ENCODE measurements around the gene FIBP.

Gene FIBP

GRCh38 chr11:65915821-65916251, 27.6 kb upstream of the FIBP start:
- TF ChIP-seq CTCF (IDR thresholded peaks at IDR 0.05; ENCODE audit: low read depth, low read length, missing control alignments) = no peak
- in situ Hi-C loops (cut with HindIII; ENCODE audit: low sequenced_read_pairs) = no loop called here
- peak; percentile 84 for DNase-seq (ENCODE audit: low read depth)
- peak overlapping the region; percentile 13 for H3K4me3 ChIP-seq (ENCODE audit: low read depth, low read length)

- no peak for TF ChIP-seq CTCF (IDR thresholded peaks at IDR 0.05; ENCODE audit: low read depth, low read length, missing control alignments)
- no peak overlapping the region for H3K4me3 ChIP-seq (ENCODE audit: low read depth, low read length)
- DNase-seq (ENCODE audit: low read depth) = no peak
- in situ Hi-C loops (cut with HindIII; ENCODE audit: low sequenced_read_pairs) = no loop called here
Observed at GRCh38 chr11:65915101-65915820, 27.0 kb upstream of the FIBP start.

GRCh38 chr11:65912845-65913244, 24.6 kb upstream of the FIBP start:
- H3K4me3 ChIP-seq (ENCODE audit: low read depth, low read length) = no peak overlapping the region
- no peak for TF ChIP-seq CTCF (IDR thresholded peaks at IDR 0.05; ENCODE audit: low read depth, low read length, missing control alignments)
- in situ Hi-C loops (cut with HindIII; ENCODE audit: low sequenced_read_pairs) = no loop called here
- no peak for DNase-seq (ENCODE audit: low read depth)

- H3K4me3 ChIP-seq (ENCODE audit: low read depth, low read length) = no peak overlapping the region
- in situ Hi-C loops (cut with HindIII; ENCODE audit: low sequenced_read_pairs) = no loop called here
Observed at GRCh38 chr11:65911682-65912568, 23.7 kb upstream of the FIBP start.

GRCh38 chr11:65907878-65908277, 19.6 kb upstream of the FIBP start:
- in situ Hi-C loops (cut with HindIII; ENCODE audit: low sequenced_read_pairs) = no loop called here
- H3K4me3 ChIP-seq (ENCODE audit: low read depth, low read length) = no peak overlapping the region
- no peak for TF ChIP-seq CTCF (IDR thresholded peaks at IDR 0.05; ENCODE audit: low read depth, low read length, missing control alignments)
- DNase-seq (ENCODE audit: low read depth) = no peak

More at GRCh38 chr11:65911682-65912568, 23.7 kb upstream of the FIBP start:
- no peak for DNase-seq (ENCODE audit: low read depth)
- TF ChIP-seq CTCF (IDR thresholded peaks at IDR 0.05; ENCODE audit: low read depth, low read length, missing control alignments) = peak; percentile 23

- no peak overlapping the region for H3K4me3 ChIP-seq (ENCODE audit: low read depth, low read length)
- in situ Hi-C loops (cut with HindIII; ENCODE audit: low sequenced_read_pairs) = no loop called here
- DNase-seq (ENCODE audit: low read depth) = no peak
- TF ChIP-seq CTCF (IDR thresholded peaks at IDR 0.05; ENCODE audit: low read depth, low read length, missing control alignments) = no peak
Observed at GRCh38 chr11:65906602-65907001, 18.3 kb upstream of the FIBP start.

All from astrocyte of the cerebellum (primary cell).